H9 (cell line): ENCODE results near the gene ZMAT5. TPM values are rescaled to one million over a fixed set of nuclear protein-coding genes. Genes with fewer than 3 reads are reported as not detected.

Experiments used
- DNase-seq: peaks from one replicate; pipeline ENCODE4 v3.0.0-alpha.2; 2017
- H2AFZ ChIP-seq: one replicate; pipeline ENCODE4 v1.6.1; 2013; ENCODE audit warnings: mild to moderate bottlenecking, low read length, control low read depth, moderate library complexity
- H2AK5ac ChIP-seq: 2 replicates; pipeline ENCODE4 v1.6.1; 2013; ENCODE audit warnings: low read length, control low read depth, mixed read lengths; ENCODE audit not compliant: insufficient read length
- H2BK120ac ChIP-seq: one replicate; pipeline ENCODE4 v1.6.1; 2013; ENCODE audit warnings: low read depth, mild to moderate bottlenecking, low read length, control low read depth, inconsistent platforms; ENCODE audit not compliant: poor library complexity, severe bottlenecking
- H2BK12ac ChIP-seq: 2 replicates; pipeline ENCODE4 v1.6.1; 2013; ENCODE audit warnings: low read length, control low read depth, mixed read lengths, low read depth; ENCODE audit not compliant: insufficient read length
- H2BK15ac ChIP-seq: 2 replicates; pipeline ENCODE4 v1.6.1; 2013; ENCODE audit warnings: low read depth, low read length, control low read depth
- H2BK20ac ChIP-seq: one replicate; pipeline ENCODE4 v1.6.1; 2013; ENCODE audit warnings: low read depth, mild to moderate bottlenecking, low read length, control low read depth, inconsistent platforms; ENCODE audit not compliant: poor library complexity, severe bottlenecking
- H2BK5ac ChIP-seq: 2 replicates; pipeline ENCODE4 v1.6.1; 2013; ENCODE audit warnings: low read length, control low read depth, mixed read lengths; ENCODE audit not compliant: insufficient read length
- H3K14ac ChIP-seq: 2 replicates; pipeline ENCODE4 v1.6.1; 2013; ENCODE audit warnings: low read length, control low read depth; ENCODE audit not compliant: insufficient read depth
- H3K18ac ChIP-seq: 2 replicates; pipeline ENCODE4 v1.6.1; 2013; ENCODE audit warnings: low read depth, mild to moderate bottlenecking, mixed read lengths, low read length, control low read depth; ENCODE audit not compliant: insufficient read length
- H3K23ac ChIP-seq: 2 replicates; pipeline ENCODE4 v1.6.1; 2013; ENCODE audit warnings: low read length, control low read depth, mixed read lengths, low read depth; ENCODE audit not compliant: insufficient read length
- H3K23me2 ChIP-seq: 2 replicates; pipeline ENCODE4 v1.6.1; 2013; ENCODE audit warnings: low read depth, mild to moderate bottlenecking, mixed read lengths, low read length, control low read depth; ENCODE audit not compliant: insufficient read length, poor library complexity, severe bottlenecking
- H3K27ac ChIP-seq: 2 replicates; pipeline ENCODE4 v1.5.1; 2013; ENCODE audit warnings: low read length, control low read depth, mixed read lengths, low read depth; ENCODE audit not compliant: insufficient read length
- H3K27me3 ChIP-seq: 2 replicates; pipeline ENCODE4 v1.6.1; 2013; ENCODE audit warnings: low read length, control low read depth, inconsistent platforms; ENCODE audit not compliant: insufficient read depth
- H3K4ac ChIP-seq: 2 replicates; pipeline ENCODE4 v1.6.1; 2013; ENCODE audit warnings: low read depth, mild to moderate bottlenecking, control low read depth, inconsistent platforms, low read length, moderate library complexity
- H3K4me1 ChIP-seq: 2 replicates; pipeline ENCODE4 v1.6.1; 2013; ENCODE audit warnings: low read length, control low read depth, inconsistent platforms; ENCODE audit not compliant: insufficient read depth
- H3K4me2 ChIP-seq: 2 replicates; pipeline ENCODE4 v1.6.1; 2013; ENCODE audit warnings: low read length, control low read depth, mixed read lengths; ENCODE audit not compliant: insufficient read length, insufficient read depth
- H3K56ac ChIP-seq: 2 replicates; pipeline ENCODE4 v1.6.1; 2013; ENCODE audit warnings: low read depth, mild to moderate bottlenecking, mixed read lengths, low read length, control low read depth; ENCODE audit not compliant: insufficient read length
- H3K79me1 ChIP-seq: 2 replicates; pipeline ENCODE4 v1.6.1; 2013; ENCODE audit warnings: low read depth, mild to moderate bottlenecking, moderate library complexity, low read length, control low read depth, inconsistent platforms; ENCODE audit not compliant: insufficient read depth, poor library complexity, severe bottlenecking
- H3K79me2 ChIP-seq: 2 replicates; pipeline ENCODE4 v1.6.1; 2013; ENCODE audit warnings: low read length, control low read depth, inconsistent platforms; ENCODE audit not compliant: insufficient read depth
- H3K9ac ChIP-seq: 2 replicates; pipeline ENCODE4 v1.6.1; 2013; ENCODE audit warnings: low read length, control low read depth, mixed read lengths; ENCODE audit not compliant: insufficient read length; ENCODE audit errors: extremely low read depth
- H3K9me3 ChIP-seq: one replicate; pipeline ENCODE4 v1.6.1; 2013; ENCODE audit warnings: low read depth, low read length, inconsistent platforms; ENCODE audit not compliant: control insufficient read depth
- H3T11ph ChIP-seq: one replicate; pipeline ENCODE4 v1.6.1; 2013; ENCODE audit warnings: mild to moderate bottlenecking, low read length, control low read depth, inconsistent platforms
- H4K20me1 ChIP-seq: one replicate; pipeline ENCODE4 v1.6.1; 2013; ENCODE audit not compliant: control insufficient read depth, insufficient read length, insufficient read depth
- H4K5ac ChIP-seq: 2 replicates; pipeline ENCODE4 v1.6.1; 2013; ENCODE audit warnings: low read depth, mild to moderate bottlenecking, mixed read lengths, low read length, control low read depth; ENCODE audit not compliant: insufficient read length
- H4K8ac ChIP-seq: replicated peaks from 2 replicates; pipeline ENCODE4 v1.6.1; 2013; ENCODE audit warnings: low read length, control low read depth, mixed read lengths, low read depth; ENCODE audit not compliant: insufficient read length
- H4K91ac ChIP-seq: 2 replicates; pipeline ENCODE4 v1.6.1; 2013; ENCODE audit warnings: low read depth, mild to moderate bottlenecking, moderate library complexity, mixed read lengths, low read length, control low read depth; ENCODE audit not compliant: insufficient read length
- H3K27ac Mint-ChIP-seq, 3 experiments: 2 replicates in 2 of 3; 3 replicates in 1 of 3; pipeline ENCODE4 v1.8.0; 2020 to 2021; ENCODE audit warnings: mixed read lengths in 3 of 3, mild to moderate bottlenecking in 1 of 3, moderate library complexity in 1 of 3
- H3K27me3 Mint-ChIP-seq: 2 replicates; pipeline ENCODE4 v1.8.0; 2021; ENCODE audit warnings: low read depth, mild to moderate bottlenecking, moderate library complexity, mixed read lengths
- H3K36me3 Mint-ChIP-seq, 3 experiments: 2 replicates in 2 of 3; 3 replicates in 1 of 3; pipeline ENCODE4 v1.8.0; 2020 to 2021; ENCODE audit warnings: low read depth in 3 of 3, mixed read lengths in 3 of 3; ENCODE audit not compliant: insufficient read depth in 1 of 3
- H3K4me1 Mint-ChIP-seq, 2 experiments: 2 replicates each; pipeline ENCODE4 v1.8.0; 2020; ENCODE audit warnings: mixed read lengths in 2 of 2
- H3K4me3 Mint-ChIP-seq, 2 experiments: 2 replicates in 1 of 2; 3 replicates in 1 of 2; pipeline ENCODE4 v1.8.0; 2020 to 2021; ENCODE audit warnings: mild to moderate bottlenecking in 2 of 2, mixed read lengths in 2 of 2, moderate library complexity in 1 of 2
- H3K9me3 Mint-ChIP-seq, 2 experiments: 2 replicates in 1 of 2; 3 replicates in 1 of 2; pipeline ENCODE4 v1.8.0; 2020; ENCODE audit warnings: mild to moderate bottlenecking in 2 of 2, mixed read lengths in 2 of 2, moderate library complexity in 1 of 2
- CTCF ChIP-seq: fragments of 200-600 bp; sonication (generic); conservative IDR thresholded peaks from 3 replicates; pipeline ENCODE4 v1.8.0; 2021; ENCODE audit warnings: antibody characterized with exemption, mild to moderate bottlenecking
- WGBS: extraction: QIAGEN DNeasy Blood & Tissue Kit; methylation state at CpG from one replicate; pipeline ENCODE4 v1.1.7; 2013; ENCODE audit warnings: missing lambda C conversion rate, low lambda C conversion rate, mixed read lengths; ENCODE audit not compliant: insufficient read length; ENCODE audit errors: extremely low coverage; 5-methylcytosine and 5-hydroxymethylcytosine counted together
- total RNA-seq: library from RNA; stranded (reverse); gene quantifications from 2 replicates; pipeline ENCODE4 v1.2.1, GENCODE V29; 2021

ZMAT5 gene
- total RNA-seq, 1 experiment from 2014 or later = 13.9 TPM

- no peak overlapping the region for H3K56ac ChIP-seq
- no peak overlapping the region for H4K91ac ChIP-seq
- H2BK120ac ChIP-seq = no peak overlapping the region
- TF ChIP-seq CTCF = no peak
- H3K27me3 Mint-ChIP-seq = no peaks in the 10 kb centered on the region; the same call in 1 of the 2 replicates
- no CpG with 5 or more reads among the region's 11 CpGs for WGBS
- peaks cover 2 to 15% of the 10 kb centered on the region in 2 experiments for H3K4me1 Mint-ChIP-seq
- no peak overlapping the region for H3T11ph ChIP-seq
- no peak overlapping the region for H2AFZ ChIP-seq
- no peak overlapping the region for H2BK20ac ChIP-seq
- no peak overlapping the region for H3K9ac ChIP-seq
- no peaks in the 10 kb centered on the region for H3K9me3 ChIP-seq
- no peaks in the 10 kb centered on the region for H3K79me1 ChIP-seq
- H3K14ac ChIP-seq = no peak overlapping the region
- no peak overlapping the region for H3K4ac ChIP-seq
- no peaks in the 10 kb centered on the region for H3K23me2 ChIP-seq
- H3K27ac ChIP-seq = no peak overlapping the region
- H3K4me2 ChIP-seq = no peak overlapping the region
- no peak overlapping the region for H4K5ac ChIP-seq
- no peak overlapping the region for H2BK12ac ChIP-seq
- H3K27ac Mint-ChIP-seq = peak overlapping the region in 2 of 3 experiments; percentile 61 to 85; a peak in 3 of 7 replicates
- no peaks in the 10 kb centered on the region for H3K79me2 ChIP-seq
- H3K18ac ChIP-seq = no peak overlapping the region
- H2AK5ac ChIP-seq = no peak overlapping the region
- H2BK15ac ChIP-seq = no peak overlapping the region
- H4K8ac ChIP-seq = no peak overlapping the region
- H3K4me3 Mint-ChIP-seq = no peak overlapping the region
- no peaks in the 10 kb centered on the region for H3K9me3 Mint-ChIP-seq
- no peak for DNase-seq
- no peak overlapping the region for H3K23ac ChIP-seq
- H3K27me3 ChIP-seq = no peaks in the 10 kb centered on the region
- peaks cover 0 to 1% (median 0%) of the 10 kb centered on the region in 3 experiments; a peak in 5 of 7 replicates for H3K36me3 Mint-ChIP-seq
- H4K20me1 ChIP-seq = no peaks in the 10 kb centered on the region
- no peak overlapping the region for H2BK5ac ChIP-seq
- H3K4me1 ChIP-seq = no peaks in the 10 kb centered on the region
Measured at GRCh38 chr22:29750559-29751538, 16.0 kb downstream of the ZMAT5 start.
